ENCODE results near the gene F13A1.

The F13A1 gene

GRCh38 chr6:6282716-6283115, 37.7 kb downstream of the F13A1 start:
- no peak overlapping the region for H3K9ac ChIP-seq (ENCODE audit: insufficient read length)
- H3K36me3 ChIP-seq (ENCODE audit: insufficient read depth, low read length) = no peaks in the 10 kb centered on the region
- H3K27ac ChIP-seq = no peak overlapping the region
- DNase-seq (ENCODE audit: low read depth, low spot score) = no peak
- no peak overlapping the region for H3K4me3 ChIP-seq
- TF ChIP-seq EZH2 (IDR thresholded peaks at IDR 0.05) (no peak), POLR2AphosphoS5 (IDR thresholded peaks at IDR 0.05; ENCODE audit: borderline replicate concordance, low read depth, low read length) (no peak), FOXP2 (optimal IDR thresholded peaks at IDR 0.05; ENCODE audit: control extremely low read depth, extremely low read length, insufficient read depth) (no peak)
- H3K9me3 ChIP-seq (ENCODE audit: low read depth, low read length) = no peaks in the 10 kb centered on the region

DNA sequence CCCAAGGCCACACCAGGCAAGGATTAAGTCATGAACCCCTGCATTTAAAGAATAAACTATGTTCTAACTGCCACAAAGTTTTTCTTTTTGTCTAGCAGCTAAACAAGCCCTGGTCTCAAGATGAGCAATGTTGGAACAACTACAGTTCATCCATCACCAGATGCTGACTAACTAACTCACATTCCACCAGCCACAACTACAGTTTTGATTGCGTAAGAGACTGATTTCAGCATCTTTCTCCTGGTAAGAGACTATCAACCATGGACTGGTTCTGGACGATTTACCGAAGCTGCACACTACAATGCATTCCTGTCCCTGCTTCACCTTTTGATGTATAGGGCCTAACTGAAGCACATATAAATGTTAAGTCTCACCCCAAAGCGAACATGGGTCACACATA, 43.0 kb downstream of the F13A1 start:
- Histone ChIP-seq H3K27ac (no peak overlapping the region), H3K9ac (ENCODE audit: insufficient read length) (no peak overlapping the region), H3K9me3 (ENCODE audit: low read depth, low read length) (no peaks in the 10 kb centered on the region), H3K36me3 (ENCODE audit: insufficient read depth, low read length) (no peaks in the 10 kb centered on the region), H3K4me3 (no peak overlapping the region)
- no peak for DNase-seq (ENCODE audit: low read depth, low spot score)
- TF ChIP-seq EZH2 (IDR thresholded peaks at IDR 0.05) = no peak
- TF ChIP-seq POLR2AphosphoS5 (IDR thresholded peaks at IDR 0.05; ENCODE audit: borderline replicate concordance, low read depth, low read length) = no peak
- no peak for TF ChIP-seq FOXP2 (optimal IDR thresholded peaks at IDR 0.05; ENCODE audit: control extremely low read depth, extremely low read length, insufficient read depth)

DNA sequence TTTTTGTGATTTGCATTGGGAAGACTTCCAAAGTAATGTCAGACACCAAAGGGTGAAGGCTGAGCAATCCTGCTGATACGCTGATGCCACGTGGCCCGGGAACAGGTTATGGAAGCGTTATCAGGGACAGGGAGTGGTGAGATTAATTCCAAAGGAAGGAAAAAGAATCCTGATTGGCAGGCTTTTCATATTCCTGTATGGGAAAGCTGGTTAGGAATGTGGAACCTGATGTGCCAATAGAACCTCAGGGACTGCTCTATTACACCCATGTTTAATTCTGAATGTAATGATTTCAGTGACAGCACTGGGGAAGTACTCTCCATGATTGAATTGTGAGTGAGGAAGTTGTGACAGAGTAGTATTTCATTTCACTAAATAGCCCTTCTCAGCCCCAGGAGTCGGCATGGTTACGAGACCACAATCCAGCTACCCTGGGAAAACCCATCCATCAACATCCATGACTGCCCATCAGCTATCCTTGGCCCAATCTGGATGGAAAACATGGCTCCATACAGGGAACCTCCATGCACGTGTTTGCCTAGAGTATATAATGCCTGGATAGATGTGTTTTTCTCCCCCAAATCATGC, 49.4 kb downstream of the F13A1 start:
- H3K27ac ChIP-seq = no peak overlapping the region
- no peak overlapping the region for H3K9ac ChIP-seq (ENCODE audit: insufficient read length)
- DNase-seq (ENCODE audit: low read depth, low spot score) = no peak
- H3K9me3 ChIP-seq (ENCODE audit: low read depth, low read length) = no peaks in the 10 kb centered on the region
- TF ChIP-seq EZH2 (IDR thresholded peaks at IDR 0.05) = no peak
- TF ChIP-seq POLR2AphosphoS5 (IDR thresholded peaks at IDR 0.05; ENCODE audit: borderline replicate concordance, low read depth, low read length) = no peak
- no peak for TF ChIP-seq FOXP2 (optimal IDR thresholded peaks at IDR 0.05; ENCODE audit: control extremely low read depth, extremely low read length, insufficient read depth)
- H3K4me3 ChIP-seq = no peak overlapping the region
- H3K36me3 ChIP-seq (ENCODE audit: insufficient read depth, low read length) = no peaks in the 10 kb centered on the region

GRCh38 chr6:6260196-6260722, 60.2 kb downstream of the F13A1 start:
- Histone ChIP-seq H3K4me3 (no peak overlapping the region), H3K27ac (no peak overlapping the region), H3K36me3 (ENCODE audit: insufficient read depth, low read length) (no peaks in the 10 kb centered on the region), H3K9ac (ENCODE audit: insufficient read length) (no peak overlapping the region), H3K9me3 (ENCODE audit: low read depth, low read length) (no peaks in the 10 kb centered on the region)
- DNase-seq (ENCODE audit: low read depth, low spot score) = no peak
- TF ChIP-seq POLR2AphosphoS5 (IDR thresholded peaks at IDR 0.05; ENCODE audit: borderline replicate concordance, low read depth, low read length) (no peak), FOXP2 (optimal IDR thresholded peaks at IDR 0.05; ENCODE audit: control extremely low read depth, extremely low read length, insufficient read depth) (no peak), EZH2 (IDR thresholded peaks at IDR 0.05) (no peak)

DNA sequence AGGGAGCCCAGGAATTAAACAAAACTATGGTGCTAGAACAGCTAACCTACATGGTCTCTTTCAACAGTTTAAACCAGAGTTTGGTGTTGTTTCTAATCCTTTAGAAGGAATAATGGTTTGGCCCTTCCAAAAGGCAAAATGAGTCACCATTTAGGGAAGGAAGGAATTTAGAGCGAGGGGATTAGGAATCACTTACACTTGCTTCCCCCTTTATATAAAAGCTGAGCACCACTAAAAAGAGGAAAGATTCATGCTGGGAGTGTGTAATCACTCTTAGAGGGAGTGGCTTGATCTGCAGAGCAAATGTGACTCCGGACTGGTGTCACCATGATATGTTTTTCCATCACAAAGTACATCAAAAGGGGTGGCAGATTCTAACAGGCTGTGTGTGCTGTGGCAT, 63.6 kb downstream of the F13A1 start:
- H3K36me3 ChIP-seq (ENCODE audit: insufficient read depth, low read length) = no peaks in the 10 kb centered on the region
- TF ChIP-seq EZH2 (IDR thresholded peaks at IDR 0.05) (no peak), FOXP2 (optimal IDR thresholded peaks at IDR 0.05; ENCODE audit: control extremely low read depth, extremely low read length, insufficient read depth) (no peak), POLR2AphosphoS5 (IDR thresholded peaks at IDR 0.05; ENCODE audit: borderline replicate concordance, low read depth, low read length) (no peak)
- DNase-seq (ENCODE audit: low read depth, low spot score) = no peak

DNA sequence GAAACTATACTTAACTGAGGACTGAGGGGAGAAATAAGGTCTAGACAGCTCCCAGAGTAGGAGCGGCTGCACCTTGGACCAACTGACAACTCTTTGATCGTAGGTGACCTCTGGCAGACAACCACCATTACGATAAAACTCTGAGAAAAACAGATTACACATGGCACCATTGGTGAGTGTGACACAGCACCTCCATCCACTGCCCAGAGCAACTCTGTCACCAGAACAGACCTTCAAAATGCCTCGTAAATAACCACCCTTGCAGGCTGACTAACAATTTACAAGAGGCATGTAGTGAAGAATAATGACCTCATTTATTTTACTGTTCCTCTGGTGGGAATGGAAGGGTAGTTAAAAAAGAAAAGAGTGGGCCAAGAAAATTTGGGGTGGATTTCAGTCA, 64.2 kb downstream of the F13A1 start:
- DNase-seq (ENCODE audit: low read depth, low spot score) = no peak
- no peak overlapping the region for H3K4me3 ChIP-seq
- TF ChIP-seq POLR2AphosphoS5 (IDR thresholded peaks at IDR 0.05; ENCODE audit: borderline replicate concordance, low read depth, low read length) (no peak), EZH2 (IDR thresholded peaks at IDR 0.05) (no peak), FOXP2 (optimal IDR thresholded peaks at IDR 0.05; ENCODE audit: control extremely low read depth, extremely low read length, insufficient read depth) (no peak)
- H3K27ac ChIP-seq = no peak overlapping the region
- no peaks in the 10 kb centered on the region for H3K36me3 ChIP-seq (ENCODE audit: insufficient read depth, low read length)
- H3K9me3 ChIP-seq (ENCODE audit: low read depth, low read length) = no peaks in the 10 kb centered on the region
- H3K9ac ChIP-seq (ENCODE audit: insufficient read length) = no peak overlapping the region

More for the DNA sequence above, 63.6 kb downstream of the F13A1 start:
- Histone ChIP-seq H3K9ac (ENCODE audit: insufficient read length) (no peak overlapping the region), H3K9me3 (ENCODE audit: low read depth, low read length) (no peaks in the 10 kb centered on the region), H3K4me3 (peak overlapping the region; percentile 18; the same call in 1 of the 2 replicates), H3K27ac (no peak overlapping the region)

GRCh38 chr6:6251555-6252280, 68.7 kb downstream of the F13A1 start:
- H3K36me3 ChIP-seq (ENCODE audit: insufficient read depth, low read length) = no peaks in the 10 kb centered on the region
- no peak overlapping the region for H3K27ac ChIP-seq
- TF ChIP-seq EZH2 (IDR thresholded peaks at IDR 0.05) = no peak
- TF ChIP-seq FOXP2 (optimal IDR thresholded peaks at IDR 0.05; ENCODE audit: control extremely low read depth, extremely low read length, insufficient read depth) = no peak
- TF ChIP-seq POLR2AphosphoS5 (IDR thresholded peaks at IDR 0.05; ENCODE audit: borderline replicate concordance, low read depth, low read length) = no peak
- no peaks in the 10 kb centered on the region for H3K9me3 ChIP-seq (ENCODE audit: low read depth, low read length)
- DNase-seq (ENCODE audit: low read depth, low spot score) = no peak
- H3K4me3 ChIP-seq = no peak overlapping the region
- H3K9ac ChIP-seq (ENCODE audit: insufficient read length) = no peak overlapping the region

- TF ChIP-seq POLR2AphosphoS5 (IDR thresholded peaks at IDR 0.05; ENCODE audit: borderline replicate concordance, low read depth, low read length) (no peak), FOXP2 (optimal IDR thresholded peaks at IDR 0.05; ENCODE audit: control extremely low read depth, extremely low read length, insufficient read depth) (no peak), EZH2 (IDR thresholded peaks at IDR 0.05) (no peak)
- no peak overlapping the region for H3K9ac ChIP-seq (ENCODE audit: insufficient read length)
- H3K36me3 ChIP-seq (ENCODE audit: insufficient read depth, low read length) = no peaks in the 10 kb centered on the region
- DNase-seq (ENCODE audit: low read depth, low spot score) = no peak
- H3K9me3 ChIP-seq (ENCODE audit: low read depth, low read length) = no peaks in the 10 kb centered on the region
- H3K4me3 ChIP-seq = no peak overlapping the region
- no peak overlapping the region for H3K27ac ChIP-seq
Measured at GRCh38 chr6:6248651-6249050, 71.8 kb downstream of the F13A1 start.
